Measurements from ENCODE around the gene REM2.

The REM2 gene, protein sequence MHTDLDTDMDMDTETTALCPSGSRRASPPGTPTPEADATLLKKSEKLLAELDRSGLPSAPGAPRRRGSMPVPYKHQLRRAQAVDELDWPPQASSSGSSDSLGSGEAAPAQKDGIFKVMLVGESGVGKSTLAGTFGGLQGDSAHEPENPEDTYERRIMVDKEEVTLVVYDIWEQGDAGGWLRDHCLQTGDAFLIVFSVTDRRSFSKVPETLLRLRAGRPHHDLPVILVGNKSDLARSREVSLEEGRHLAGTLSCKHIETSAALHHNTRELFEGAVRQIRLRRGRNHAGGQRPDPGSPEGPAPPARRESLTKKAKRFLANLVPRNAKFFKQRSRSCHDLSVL
- 1.7 to 9.5 (median 3.9) reads per million in 4 experiments for total RNA-seq

GRCh38 chr14:22883173-22883976, at the start of gene REM2:
REM2 (plus strand) TSS chr14:22883222; CDS start chr14:22883288, 66 bp downstream.
- no peak for DNase-seq

DNA sequence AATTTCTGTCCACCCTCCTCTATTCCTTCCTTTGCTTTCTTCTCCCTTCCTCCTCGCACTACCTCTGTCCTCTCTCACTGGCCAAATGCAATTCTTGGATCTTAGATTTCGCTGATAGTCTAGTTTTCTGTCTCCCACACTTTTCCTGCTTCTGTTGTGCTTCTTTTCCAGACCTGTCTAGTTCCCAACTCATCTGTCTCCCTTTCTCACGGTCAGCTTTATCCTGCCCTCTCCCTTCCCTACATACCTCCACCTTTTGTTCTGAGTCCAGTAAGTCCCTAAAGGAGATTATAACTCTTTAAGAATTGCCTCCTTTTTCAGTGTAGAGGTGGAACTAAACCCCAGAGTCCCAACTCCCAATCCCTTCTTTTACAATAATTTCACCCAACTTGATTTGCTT, 47.5 kb upstream of the REM2 start:
- DNase-seq: no peak

DNA sequence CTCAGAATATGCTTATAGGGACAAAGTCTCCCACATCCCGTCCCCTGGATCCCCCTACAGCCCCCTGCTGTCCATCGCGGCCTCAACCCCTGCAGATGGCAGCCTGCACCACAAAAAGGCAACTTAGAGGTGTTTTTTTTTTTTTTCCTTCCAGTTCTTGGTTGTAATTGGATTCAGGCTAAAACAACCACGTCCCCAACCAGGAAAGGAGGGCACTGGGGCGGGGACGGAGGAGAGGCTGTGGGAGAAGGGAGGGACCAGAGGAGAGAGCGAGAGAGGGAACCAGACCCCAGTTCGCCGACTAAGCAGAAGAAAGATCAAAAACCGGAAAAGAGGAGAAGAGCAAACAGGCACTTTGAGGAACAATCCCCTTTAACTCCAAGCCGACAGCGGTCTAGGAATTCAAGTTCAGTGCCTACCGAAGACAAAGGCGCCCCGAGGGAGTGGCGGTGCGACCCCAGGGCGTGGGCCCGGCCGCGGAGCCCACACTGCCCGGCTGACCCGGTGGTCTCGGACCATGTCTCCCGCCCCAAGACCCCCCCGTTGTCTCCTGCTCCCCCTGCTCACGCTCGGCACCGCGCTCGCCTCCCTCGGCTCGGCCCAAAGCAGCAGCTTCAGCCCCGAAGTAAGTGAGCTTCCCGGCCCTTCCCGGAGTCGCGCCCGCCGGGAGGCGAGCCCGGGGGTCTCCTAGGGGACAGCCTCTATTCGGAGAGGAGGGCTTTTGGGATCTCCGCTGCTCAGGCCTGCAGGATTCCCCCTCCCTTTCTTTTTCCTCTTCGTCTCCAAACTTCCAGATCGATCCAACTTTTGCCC, 46.5 kb upstream of the REM2 start, which contains the start of gene MMP14:
MMP14 (plus strand) TSS at position 285 of the 813 bp plus-strand sequence; CDS start at position 518, 233 bp downstream.
- DNase-seq: no peak

- DNase-seq: no peak
Observed at GRCh38 chr14:22837114-22837749, 45.8 kb upstream of the REM2 start.

- no peak for DNase-seq
Observed at GRCh38 chr14:22837750-22838538, 45.1 kb upstream of the REM2 start.

GRCh38 chr14:22838631-22839041, 44.4 kb upstream of the REM2 start:
- DNase-seq: no peak

GRCh38 chr14:22839159-22839779, 43.8 kb upstream of the REM2 start:
- DNase-seq: no peak

GRCh38 chr14:22841311-22841710, 41.7 kb upstream of the REM2 start:
- DNase-seq: no peak

DNA sequence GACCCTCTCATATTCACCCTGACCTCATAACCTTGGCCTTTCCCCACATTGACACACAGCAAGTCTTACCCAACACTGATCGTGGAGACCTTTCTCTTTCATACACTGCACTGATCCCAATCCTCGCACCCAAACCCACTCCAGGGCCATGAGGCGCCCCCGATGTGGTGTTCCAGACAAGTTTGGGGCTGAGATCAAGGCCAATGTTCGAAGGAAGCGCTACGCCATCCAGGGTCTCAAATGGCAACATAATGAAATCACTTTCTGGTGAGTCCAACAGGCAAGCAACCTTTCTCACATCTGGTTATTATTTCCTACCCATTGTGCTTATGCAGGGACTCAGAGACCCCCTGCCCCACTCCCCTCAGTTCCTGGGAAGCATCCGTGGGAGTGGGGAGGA, 41.3 kb upstream of the REM2 start:
- DNase-seq: no peak

- DNase-seq: no peak
Observed at GRCh38 chr14:22842211-22843122, 40.6 kb upstream of the REM2 start.

DNA sequence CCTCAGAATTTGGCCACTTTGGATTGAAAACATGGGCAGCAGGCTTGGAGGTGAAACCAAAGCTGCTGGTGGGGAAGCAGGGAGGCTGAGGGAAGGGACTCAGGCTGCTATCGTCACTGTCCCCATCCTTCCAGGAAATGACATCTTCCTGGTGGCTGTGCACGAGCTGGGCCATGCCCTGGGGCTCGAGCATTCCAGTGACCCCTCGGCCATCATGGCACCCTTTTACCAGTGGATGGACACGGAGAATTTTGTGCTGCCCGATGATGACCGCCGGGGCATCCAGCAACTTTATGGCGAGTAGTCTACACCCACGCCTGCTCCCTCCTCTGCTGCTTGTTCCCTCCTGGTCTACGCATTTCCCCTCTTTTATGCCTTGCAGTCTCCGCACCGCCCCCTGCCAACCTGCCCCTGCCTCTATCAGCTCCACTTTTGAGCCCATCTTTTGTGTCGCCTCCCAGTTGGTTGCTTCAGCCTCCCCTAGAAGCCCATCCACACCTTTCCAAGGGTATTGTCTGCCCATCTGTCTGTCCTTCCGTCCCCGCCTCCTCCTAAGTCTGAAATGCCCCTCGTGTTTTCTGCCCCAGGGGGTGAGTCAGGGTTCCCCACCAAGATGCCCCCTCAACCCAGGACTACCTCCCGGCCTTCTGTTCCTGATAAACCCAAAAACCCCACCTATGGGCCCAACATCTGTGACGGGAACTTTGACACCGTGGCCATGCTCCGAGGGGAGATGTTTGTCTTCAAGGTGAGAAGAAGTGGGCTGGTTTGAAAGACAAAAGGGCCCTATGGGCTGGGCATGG, 39.7 kb upstream of the REM2 start:
- DNase-seq: no peak

- DNase-seq: no peak
Observed at GRCh38 chr14:22844221-22845102, 38.6 kb upstream of the REM2 start.

GRCh38 chr14:22845103-22845394, 38.0 kb upstream of the REM2 start:
- DNase-seq: no peak

GRCh38 chr14:22845821-22846625, 37.0 kb upstream of the REM2 start:
- no peak for DNase-seq

DNA sequence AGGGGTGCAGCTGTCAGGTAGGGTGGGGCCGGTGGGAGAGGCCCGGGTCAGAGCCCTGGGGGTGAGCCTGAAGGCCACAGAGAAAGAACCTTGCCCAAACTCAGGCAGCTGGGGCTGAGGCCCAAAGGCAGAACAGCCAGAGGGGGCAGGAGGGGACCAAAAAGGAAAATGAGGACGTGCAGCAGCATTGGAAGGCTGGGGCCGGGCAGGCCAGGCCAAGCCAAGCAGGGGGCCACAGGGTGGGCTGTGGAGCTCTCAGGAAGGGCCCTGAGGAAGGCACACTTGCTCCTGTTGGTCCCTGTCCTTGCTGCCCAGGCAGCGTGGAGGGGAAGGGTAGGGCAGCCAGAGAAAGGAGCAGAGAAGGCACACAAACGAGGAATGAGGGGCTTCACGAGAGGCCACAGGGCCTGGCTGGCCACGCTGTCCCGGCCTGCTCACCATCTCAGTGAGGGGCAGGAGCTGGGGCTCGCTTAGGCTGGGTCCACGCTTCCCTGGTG, 36.2 kb upstream of the REM2 start:
- no peak for DNase-seq

DNA sequence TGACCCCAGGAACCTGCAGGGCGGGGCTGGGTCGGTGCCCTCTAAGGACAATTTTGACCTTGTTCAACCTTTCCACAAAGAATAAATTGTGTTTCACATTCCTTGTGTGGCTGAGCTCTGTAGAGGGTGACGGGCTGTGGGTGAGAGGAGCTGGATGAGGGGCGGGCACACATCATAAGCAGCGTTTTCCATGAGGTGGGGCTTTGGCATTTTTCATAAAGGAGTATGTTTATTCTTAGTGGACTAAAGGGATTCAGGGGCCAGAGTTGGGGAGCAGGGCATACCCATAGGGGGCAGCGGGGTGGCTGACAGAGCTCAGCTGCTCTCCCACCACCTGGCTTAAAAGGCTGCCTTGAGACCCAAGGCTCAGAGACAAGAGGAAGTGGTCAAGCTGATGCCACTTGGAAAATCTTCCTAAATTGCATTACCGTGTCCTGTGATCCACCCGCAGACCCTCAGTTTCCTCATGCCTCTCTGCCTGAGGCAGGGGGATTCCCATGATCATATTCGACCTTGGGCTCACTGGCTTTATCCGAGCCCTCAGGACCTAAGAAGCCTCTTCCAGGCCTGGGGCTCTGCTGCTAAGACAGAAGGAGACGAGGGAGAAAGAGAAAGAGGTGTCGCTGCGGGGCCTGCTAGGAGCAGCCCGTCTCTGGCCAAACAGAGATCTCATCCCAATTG, 35.2 kb upstream of the REM2 start:
- DNase-seq: no peak
